Breast epithelium (tissue), 4 donors: ENCODE results near the gene GNG8. TPM values are rescaled to one million over a fixed set of nuclear protein-coding genes. Genes with fewer than 3 reads are reported as not detected.

Source experiments
- DNase-seq, 2 donors: peaks; one replicate each; pipeline ENCODE4 v3.0.0-alpha.2; 2019; ENCODE audit warnings: low spot score in 2 of 2
- H3K27ac ChIP-seq, 2 donors: fragments of 200-600 bp; sonication (generic) in 1 of 2; one replicate each; pipeline ENCODE4 v1.5.1; 2016 to 2019; ENCODE audit warnings: mild to moderate bottlenecking in 1 of 2
- H3K27me3 ChIP-seq, 2 donors: fragments of 200-600 bp; sonication (generic) in 1 of 2; one replicate each; pipeline versions ENCODE4 v1.5.1 to v1.6.0; 2017 to 2019; ENCODE audit warnings: control low read depth in 1 of 2, mild to moderate bottlenecking in 1 of 2
- H3K36me3 ChIP-seq: fragments of 200-600 bp; one replicate; pipeline ENCODE4 v1.5.1; 2019
- H3K4me1 ChIP-seq, 2 donors: fragments of 200-600 bp; sonication (generic); one replicate each; pipeline ENCODE4 v1.5.1; 2016 to 2019; ENCODE audit warnings: control low read depth in 1 of 2
- H3K4me3 ChIP-seq, 3 donors: fragments of 200-600 bp; sonication (generic); 1 replicate in 2 of 3; 2 replicates in 1 of 3; pipeline ENCODE4 v1.5.1; 2016 to 2019; ENCODE audit warnings: mild to moderate bottlenecking in 3 of 3, moderate library complexity in 2 of 3
- H3K9me3 ChIP-seq, 2 donors: fragments of 200-600 bp; sonication (generic) in 1 of 2; one replicate each; pipeline ENCODE4 v1.5.1; 2016 to 2019; ENCODE audit warnings: control low read depth in 1 of 2
- POLR2A ChIP-seq: fragments of 450-650 bp; IDR thresholded peaks from one replicate; pipeline ENCODE4 v1.6.1; 2016; ENCODE audit warnings: antibody characterized with exemption, mild to moderate bottlenecking, moderate library complexity
- POLR2AphosphoS5 ChIP-seq, 3 donors: sonication (generic); formaldehyde crosslinking; IDR thresholded peaks; one replicate each; pipeline ENCODE4 v1.6.1; 2017; ENCODE audit warnings: antibody characterized with exemption in 3 of 3
- intact Hi-C: fragments of 100-400 bp; cut with DNase I; formaldehyde crosslinking; loops from one replicate; pipeline ENCODE4 v1.15.1; 2023; ENCODE audit warnings: low total_unique reads
- total RNA-seq, 3 donors: library from RNA; depleted of rRNA; stranded (reverse); fragments of >200 nt; gene quantifications; one replicate each; pipeline ENCODE4 v1.1.0, GENCODE V29; 2016
- TF ChIP-seq, protein P1 (sequence below), 3 donors: fragments of 450-650 bp; IDR thresholded peaks; one replicate each; pipeline ENCODE4 v1.5.1; 2016 to 2017; ENCODE audit warnings: antibody characterized with exemption in 3 of 3, mild to moderate bottlenecking in 3 of 3, moderate library complexity in 3 of 3

The GNG8 gene
- not detected for total RNA-seq

- H3K27ac ChIP-seq: no peak within 1 kb of the TSS
Observed at GRCh38 chr19:46635920-46636761, at the start of gene GNG8. Gene GNG8 (minus strand): TSS chr19:46636202. CDS start chr19:46634682, 1,520 bp downstream.

GRCh38 chr19:46685189-46685588 lies 49.2 kb upstream of the GNG8 start:
- Histone ChIP-seq H3K4me1 (no peaks in the 10 kb centered on the region), H3K9me3 (no peaks in the 10 kb centered on the region), H3K27ac (no peak overlapping the region), H3K4me3 (no peak overlapping the region), H3K36me3 (no peaks in the 10 kb centered on the region), H3K27me3 (no peaks in the 10 kb centered on the region)
- intact Hi-C loops: loop anchor here (5.0 kb wide), 1 partner anchor 537 kb away; no protein-coding TSS in a partner anchor
- DNase-seq: no peak
- no peak for TF ChIP-seq POLR2AphosphoS5 (IDR thresholded peaks at IDR 0.05)
- TF ChIP-seq POLR2A: no peak
- TF ChIP-seq, protein P1, sequence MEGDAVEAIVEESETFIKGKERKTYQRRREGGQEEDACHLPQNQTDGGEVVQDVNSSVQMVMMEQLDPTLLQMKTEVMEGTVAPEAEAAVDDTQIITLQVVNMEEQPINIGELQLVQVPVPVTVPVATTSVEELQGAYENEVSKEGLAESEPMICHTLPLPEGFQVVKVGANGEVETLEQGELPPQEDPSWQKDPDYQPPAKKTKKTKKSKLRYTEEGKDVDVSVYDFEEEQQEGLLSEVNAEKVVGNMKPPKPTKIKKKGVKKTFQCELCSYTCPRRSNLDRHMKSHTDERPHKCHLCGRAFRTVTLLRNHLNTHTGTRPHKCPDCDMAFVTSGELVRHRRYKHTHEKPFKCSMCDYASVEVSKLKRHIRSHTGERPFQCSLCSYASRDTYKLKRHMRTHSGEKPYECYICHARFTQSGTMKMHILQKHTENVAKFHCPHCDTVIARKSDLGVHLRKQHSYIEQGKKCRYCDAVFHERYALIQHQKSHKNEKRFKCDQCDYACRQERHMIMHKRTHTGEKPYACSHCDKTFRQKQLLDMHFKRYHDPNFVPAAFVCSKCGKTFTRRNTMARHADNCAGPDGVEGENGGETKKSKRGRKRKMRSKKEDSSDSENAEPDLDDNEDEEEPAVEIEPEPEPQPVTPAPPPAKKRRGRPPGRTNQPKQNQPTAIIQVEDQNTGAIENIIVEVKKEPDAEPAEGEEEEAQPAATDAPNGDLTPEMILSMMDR (IDR thresholded peaks at IDR 0.05): no peak

More at GRCh38 chr19:46635920-46636761, at the start of gene GNG8:
- intact Hi-C loops: no loop called here
- Histone ChIP-seq H3K36me3 (no peaks in the 10 kb centered on the region), H3K9me3 (no peaks in the 10 kb centered on the region), H3K4me1 (peaks cover 0 to 9% of the 10 kb centered on the region in 2 donors), H3K4me3 (no peak within 1 kb of the TSS), H3K27me3 (no peaks in the 10 kb centered on the region)
- DNase-seq: no peak
- TF ChIP-seq POLR2A (no peak), POLR2AphosphoS5 (IDR thresholded peaks at IDR 0.05) (no peak)
- TF ChIP-seq, protein P1 (IDR thresholded peaks at IDR 0.05): no peak

GRCh38 chr19:46678110-46678732 lies 42.2 kb upstream of the GNG8 start:
- DNase-seq: no peak
- Histone ChIP-seq H3K4me1 (no peaks in the 10 kb centered on the region), H3K36me3 (peaks cover 8% of the 10 kb centered on the region), H3K27ac (no peak overlapping the region), H3K4me3 (no peak overlapping the region), H3K27me3 (no peaks in the 10 kb centered on the region), H3K9me3 (no peaks in the 10 kb centered on the region)
- no peak for TF ChIP-seq POLR2A
- no peak for TF ChIP-seq POLR2AphosphoS5 (IDR thresholded peaks at IDR 0.05)
- intact Hi-C loops: no loop called here

DNA sequence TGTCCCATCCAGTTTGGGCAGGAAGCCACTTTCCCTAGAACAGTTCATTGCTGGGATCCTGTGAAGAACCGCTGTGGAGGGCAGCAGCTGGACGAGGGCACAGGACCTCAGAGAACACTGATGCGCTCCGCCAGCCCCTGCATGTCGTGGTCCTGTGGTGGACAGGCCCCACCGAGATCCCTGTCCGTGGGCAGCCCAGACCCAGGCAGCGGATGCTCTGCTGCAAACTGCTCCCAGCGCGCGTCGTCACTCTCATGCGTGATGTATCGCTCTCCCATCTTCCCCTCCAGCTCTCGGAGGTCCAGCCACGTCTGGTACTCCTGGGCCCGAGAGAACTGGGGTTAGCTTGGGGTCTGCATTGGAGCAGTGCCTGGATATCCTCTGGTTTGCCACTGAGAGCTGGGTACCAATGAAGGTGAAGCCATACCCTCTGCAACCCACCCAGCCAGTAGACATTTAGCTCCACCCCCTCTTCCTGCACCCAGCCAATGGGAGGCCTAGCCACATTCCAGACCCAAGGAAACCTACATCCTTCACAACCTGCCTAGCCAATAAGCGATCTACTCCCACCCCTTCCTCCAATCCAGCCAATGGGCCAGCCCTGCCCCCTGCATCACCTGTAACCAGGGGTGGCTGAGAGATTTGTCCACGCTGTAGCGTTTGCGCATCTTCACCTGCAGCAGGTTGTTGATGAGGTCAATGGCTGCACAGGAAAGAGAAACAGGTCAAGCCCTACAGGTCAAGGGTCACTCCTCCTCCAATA lies 38.6 kb upstream of the GNG8 start:
- intact Hi-C loops: no loop called here
- H3K36me3 ChIP-seq: peaks cover 8% of the 10 kb centered on the region
- H3K4me1 ChIP-seq: no peaks in the 10 kb centered on the region
- H3K27me3 ChIP-seq: no peaks in the 10 kb centered on the region
- no peaks in the 10 kb centered on the region for H3K9me3 ChIP-seq
- H3K4me3 ChIP-seq: no peak overlapping the region
- DNase-seq: no peak
- H3K27ac ChIP-seq: no peak overlapping the region
- no peak for TF ChIP-seq POLR2AphosphoS5 (IDR thresholded peaks at IDR 0.05)
- no peak for TF ChIP-seq POLR2A
- TF ChIP-seq, protein P1 (IDR thresholded peaks at IDR 0.05): no peak

- Histone ChIP-seq H3K4me3 (no peak overlapping the region), H3K27me3 (no peaks in the 10 kb centered on the region), H3K4me1 (no peaks in the 10 kb centered on the region), H3K27ac (no peak overlapping the region), H3K36me3 (no peaks in the 10 kb centered on the region), H3K9me3 (no peaks in the 10 kb centered on the region)
- no peak for TF ChIP-seq POLR2AphosphoS5 (IDR thresholded peaks at IDR 0.05)
- TF ChIP-seq, protein P1 (IDR thresholded peaks at IDR 0.05): no peak
- intact Hi-C loops: no loop called here
- DNase-seq: no peak
Observed at GRCh38 chr19:46670813-46671212, 34.8 kb upstream of the GNG8 start.
